M059J (cell line): Measurements from ENCODE around the gene IL32. TPM values are rescaled to one million over a fixed set of nuclear protein-coding genes. Genes with fewer than 3 reads are reported as not detected.
A peak's percentile ranks its signal among the peaks of the same experiment; 100 is the strongest.

Source experiments
- DNase-seq: peaks from one replicate; pipeline ENCODE4 v3.0.0-alpha.2; 2012; ENCODE audit warnings: low read depth
- total RNA-seq: library from RNA; depleted of rRNA; stranded (reverse); fragments of >200 nt; shearing (Covaris generic); gene quantifications from 2 replicates; pipeline ENCODE4 v1.2.3, GENCODE V29; 2014

Gene IL32
- total RNA-seq, 1 experiment from 2014 or later = 62.5 TPM

DNA sequence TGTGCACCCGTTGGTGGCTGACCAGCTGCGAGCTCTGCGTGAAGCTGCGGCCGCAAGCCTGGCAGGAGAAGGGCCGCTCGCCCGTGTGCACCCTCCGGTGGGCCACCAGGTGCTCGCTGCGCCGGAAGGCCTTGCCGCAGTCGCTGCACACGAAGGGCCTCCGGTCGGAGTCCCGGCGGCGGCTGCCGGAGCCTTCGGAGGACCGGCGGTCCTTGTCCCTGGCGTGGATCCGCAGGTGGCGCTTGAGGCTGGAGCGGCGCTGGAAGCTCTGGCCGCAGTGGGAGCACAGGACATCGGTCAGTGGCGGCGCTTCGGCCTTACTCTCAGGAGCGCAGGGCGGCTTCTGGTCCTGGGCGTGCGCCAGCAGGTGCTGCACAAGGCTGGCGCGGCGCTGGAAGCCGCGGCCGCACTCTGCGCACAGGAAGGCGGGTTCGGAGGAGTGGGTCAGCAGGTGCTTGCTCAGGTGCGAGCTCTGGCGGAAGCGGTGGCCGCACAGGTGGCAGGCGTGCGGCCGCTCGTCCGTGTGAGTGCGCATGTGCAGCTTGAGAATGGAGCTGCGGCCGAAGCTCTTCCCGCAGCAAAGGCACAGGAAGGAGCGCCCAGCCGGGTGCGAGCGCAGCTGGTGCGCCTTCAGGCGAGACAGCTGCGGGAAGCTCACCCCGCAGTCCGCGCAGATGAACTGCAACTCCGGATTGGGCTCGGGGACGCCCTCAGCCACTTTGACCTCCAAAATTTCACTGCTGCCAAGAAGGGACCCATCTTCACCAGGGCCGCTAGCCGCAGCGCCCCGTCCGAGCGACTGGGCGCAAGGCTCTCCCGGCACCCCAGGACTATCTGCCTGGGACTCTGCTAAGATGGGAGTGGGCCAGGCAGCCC is 24.5 kb downstream of the IL32 start:
- no peak for DNase-seq

DNA sequence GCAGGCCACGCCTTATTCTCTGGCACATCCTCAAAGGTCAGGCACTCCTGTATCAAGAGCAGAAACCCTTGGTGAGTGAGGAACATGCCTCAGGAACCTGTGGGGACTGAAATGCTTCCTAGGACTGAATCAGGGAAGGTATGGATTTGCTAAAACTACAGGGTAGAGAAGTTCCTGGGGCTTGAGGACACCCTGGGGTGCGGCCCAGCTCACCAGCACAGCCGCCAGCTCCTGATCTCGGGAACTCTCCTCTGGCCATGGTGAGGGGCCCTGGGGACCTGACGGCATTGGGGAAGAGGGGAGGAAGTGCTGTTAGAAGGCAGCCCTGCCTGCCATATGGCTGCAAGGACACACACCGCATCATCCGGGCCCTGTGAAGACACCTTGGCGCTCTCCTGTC is 26.1 kb downstream of the IL32 start:
- no peak for DNase-seq

DNA sequence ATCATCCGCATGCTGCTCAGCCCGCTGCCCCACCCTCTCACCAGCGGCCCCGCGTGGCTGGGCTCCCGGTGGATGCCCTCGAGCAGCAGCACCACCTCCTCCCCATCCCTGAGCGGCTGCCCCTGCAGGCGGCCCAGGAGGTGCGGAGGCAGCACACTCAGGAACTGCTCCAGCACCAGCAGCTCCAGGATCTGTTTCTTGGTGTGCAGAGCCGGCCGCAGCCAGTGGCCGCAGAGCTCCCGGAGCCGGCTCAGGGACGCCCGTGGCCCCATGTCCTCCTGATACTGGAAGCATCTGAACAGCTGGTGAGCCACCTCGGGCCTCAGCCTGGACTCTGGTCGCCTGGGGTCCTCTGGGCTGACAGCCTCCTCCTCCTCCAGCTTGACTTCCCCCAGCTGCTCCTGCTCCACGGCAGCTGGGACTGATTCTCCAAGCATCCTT is 27.1 kb downstream of the IL32 start:
- DNase-seq = no peak

DNA sequence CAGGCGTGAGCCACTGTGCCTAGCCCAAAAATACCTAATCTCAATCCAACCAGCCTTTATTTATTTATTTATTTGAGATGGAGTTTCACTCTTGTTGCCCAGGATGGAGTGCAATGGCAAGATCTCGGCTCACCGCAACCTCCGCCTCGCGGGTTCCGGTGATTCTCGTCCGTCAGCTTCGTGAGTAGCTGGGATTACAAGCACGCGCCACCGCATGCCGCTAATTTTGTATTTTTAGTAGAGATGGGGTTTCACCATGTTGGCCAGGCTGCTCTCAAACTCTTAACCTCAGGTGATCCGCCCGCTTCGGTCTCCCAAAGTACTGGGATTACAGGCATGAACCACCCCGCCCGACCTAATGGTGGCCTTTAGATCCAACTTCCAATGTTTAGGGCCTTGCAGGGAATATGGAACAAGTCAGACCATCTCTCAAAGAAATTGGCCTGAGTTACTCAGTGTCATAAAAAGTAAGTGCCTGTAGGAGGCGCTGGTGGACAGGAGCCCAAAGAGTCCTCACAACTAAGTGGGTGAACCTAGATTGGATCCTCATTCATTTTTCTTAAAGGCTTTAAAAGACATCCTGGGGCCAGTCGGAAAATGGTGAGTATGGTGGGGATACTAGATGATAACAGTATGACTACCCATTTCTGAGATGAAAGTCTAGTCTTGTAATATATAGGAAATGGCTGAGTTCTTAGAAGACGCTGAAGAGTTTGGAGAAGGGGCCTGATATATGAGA is 29.0 kb downstream of the IL32 start:
- peak; percentile 45 for DNase-seq

DNA sequence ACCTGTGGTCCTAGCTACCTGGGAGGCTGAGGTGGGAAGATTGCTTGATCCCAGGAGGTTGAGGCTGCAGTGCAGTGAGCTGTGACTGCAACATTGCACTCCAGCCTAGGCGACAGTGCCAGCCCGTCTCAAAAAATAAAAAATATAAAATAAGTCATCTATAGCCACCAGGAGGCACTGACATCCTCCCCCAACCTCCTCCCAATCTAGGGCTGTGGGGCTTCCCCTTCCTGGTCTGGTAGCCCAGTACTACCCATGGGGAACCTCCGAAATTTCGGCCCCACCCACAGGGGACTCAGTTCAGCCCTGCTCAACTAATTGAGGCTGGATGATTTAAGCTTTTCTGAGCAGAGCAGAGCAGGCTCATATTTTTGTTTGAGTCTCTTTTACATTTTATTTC is 30.4 kb downstream of the IL32 start:
- DNase-seq = peak; percentile 20

DNA sequence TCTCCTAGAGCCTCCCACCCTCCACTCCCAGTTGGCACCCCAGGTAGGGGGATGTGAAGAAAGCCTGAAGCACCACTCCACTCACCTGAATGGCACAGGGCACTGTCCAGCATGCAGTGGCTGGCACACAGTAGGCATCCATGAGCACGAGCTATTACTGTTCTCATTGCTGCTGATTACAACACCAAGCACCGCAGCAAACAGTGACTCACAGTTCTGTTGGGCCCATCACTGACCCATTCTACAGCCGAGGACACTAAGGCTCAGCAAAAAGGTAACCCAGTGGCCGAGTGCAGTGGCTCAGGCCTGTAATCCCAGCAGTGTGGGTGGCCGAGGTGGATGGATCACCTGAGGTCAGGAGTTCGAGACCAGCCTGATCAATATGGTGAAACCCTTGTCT is 30.9 kb downstream of the IL32 start:
- no peak for DNase-seq

DNA sequence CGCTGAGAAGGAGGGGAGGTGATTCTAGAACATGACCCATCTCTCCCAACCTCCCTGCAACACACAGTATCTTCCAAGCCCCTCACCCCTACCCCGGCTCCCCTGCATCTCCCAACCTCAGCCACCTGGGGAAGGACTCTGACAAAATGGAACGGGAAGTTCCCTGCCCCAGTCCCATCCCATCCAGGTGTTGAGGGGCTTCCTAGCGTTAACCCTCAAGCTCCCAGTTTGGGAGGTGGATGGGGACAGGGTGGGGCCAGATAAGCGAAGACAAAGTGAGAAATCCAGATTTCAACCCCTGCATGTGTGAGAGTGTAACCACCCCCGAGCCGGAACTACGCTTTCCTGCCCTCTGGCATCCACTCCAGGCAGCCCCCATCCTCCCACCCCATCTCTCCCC is 31.8 kb downstream of the IL32 start:
- DNase-seq = no peak

DNA sequence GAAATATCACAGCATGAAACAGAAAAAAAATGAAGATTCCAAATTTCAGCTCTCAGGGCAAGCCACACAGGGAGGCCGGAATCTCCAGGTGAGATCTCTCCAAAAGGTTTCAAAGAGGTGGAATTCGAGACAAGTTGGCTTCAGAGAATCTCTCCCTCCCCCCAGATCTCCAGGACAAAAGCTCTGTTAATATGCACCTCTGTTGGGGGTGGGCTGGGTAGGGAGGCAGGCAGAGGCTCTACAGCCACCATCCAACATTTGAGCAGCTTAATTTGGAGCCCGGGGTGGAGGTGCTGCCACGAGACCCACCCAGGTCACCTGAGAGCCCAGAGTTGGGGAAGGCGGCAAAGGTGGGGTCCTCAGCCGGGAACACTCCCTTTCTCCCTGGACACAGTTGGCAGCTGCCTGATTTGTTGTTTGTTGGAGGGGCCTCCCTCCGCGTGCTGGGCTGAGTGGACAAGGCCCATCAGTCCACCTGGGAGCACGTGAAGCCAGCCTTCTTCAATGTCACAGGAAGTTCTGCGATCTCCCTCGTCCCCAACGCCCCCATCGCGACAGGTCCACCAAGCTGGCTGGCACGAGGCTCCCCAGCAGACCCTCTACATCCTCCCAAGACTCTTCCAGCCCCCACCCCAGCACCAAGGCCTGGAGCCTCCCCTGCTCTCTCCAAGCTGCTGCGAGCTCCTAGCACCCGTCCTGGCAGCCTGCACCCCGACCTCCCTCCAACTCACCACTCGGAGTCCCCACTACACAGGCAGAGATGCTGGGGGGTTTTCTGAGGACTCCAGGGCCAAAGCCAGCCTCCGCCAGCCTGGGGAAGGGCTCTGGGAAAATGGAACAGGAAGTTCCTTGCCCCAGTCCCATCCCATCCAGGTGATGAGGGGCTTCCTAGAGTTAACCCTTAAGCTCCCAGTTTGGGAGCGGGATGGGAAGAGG is 33.3 kb downstream of the IL32 start, which contains the start of gene ZSCAN10:
TSS of gene ZSCAN10 (minus strand) at position 836 of the 936 bp plus-strand sequence. CDS start 6,357 bp downstream, outside the sequence.
- DNase-seq = no peak

DNA sequence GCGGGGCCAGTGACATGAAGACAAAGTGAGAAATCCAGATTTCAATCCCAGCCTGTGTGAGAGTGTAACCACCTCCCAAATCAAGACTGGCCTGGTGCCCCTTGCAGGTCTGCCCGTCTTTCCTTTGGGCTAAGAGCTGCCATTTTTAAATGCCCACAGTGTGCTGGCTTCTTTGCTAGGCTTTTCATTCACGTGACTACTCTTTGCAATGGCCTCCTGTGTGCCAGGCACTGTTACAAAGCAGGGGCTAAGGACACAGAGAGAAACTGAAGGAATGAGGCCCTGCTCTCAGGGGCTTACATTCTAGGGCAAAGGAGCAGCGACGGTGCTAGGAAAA is 33.9 kb downstream of the IL32 start:
- no peak for DNase-seq

DNA sequence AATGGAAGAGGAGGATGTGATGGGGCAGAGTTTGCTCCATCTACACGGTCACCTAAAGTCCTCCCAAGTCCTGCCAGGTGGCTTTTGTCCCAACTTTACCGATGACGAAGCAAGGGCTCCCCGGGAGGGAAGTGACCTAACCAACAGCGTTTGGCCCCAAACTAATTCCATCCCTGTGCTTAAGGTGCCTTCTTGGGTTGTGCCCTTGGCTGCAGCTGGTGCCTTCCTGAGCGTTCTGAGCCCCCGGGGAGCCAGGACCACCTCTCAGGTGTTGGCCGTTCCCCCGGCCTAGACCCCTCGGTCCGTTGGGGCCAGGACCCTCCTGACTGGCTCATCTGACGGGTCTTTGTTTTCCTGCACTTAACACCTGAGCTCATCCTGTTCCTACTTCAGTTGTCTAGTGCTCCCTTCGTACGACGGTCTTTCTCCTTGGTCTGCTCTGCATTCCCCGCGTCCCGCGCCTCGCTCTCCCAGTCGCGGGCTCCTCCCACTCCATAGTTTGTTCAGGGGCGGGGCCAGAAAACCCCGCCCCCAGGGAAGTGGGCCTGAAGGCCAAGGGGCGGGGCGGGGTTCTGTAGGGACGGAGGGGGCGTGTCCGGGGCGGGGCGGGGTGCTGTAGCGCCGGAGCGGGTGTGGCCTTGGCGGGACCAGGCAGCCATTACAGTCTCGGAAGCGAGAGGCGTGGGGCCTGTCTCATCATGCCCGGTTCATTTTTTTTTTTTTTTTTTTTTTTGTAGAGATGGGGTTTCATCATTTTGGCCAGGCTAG is 34.5 kb downstream of the IL32 start:
- peak; percentile 83 for DNase-seq

DNA sequence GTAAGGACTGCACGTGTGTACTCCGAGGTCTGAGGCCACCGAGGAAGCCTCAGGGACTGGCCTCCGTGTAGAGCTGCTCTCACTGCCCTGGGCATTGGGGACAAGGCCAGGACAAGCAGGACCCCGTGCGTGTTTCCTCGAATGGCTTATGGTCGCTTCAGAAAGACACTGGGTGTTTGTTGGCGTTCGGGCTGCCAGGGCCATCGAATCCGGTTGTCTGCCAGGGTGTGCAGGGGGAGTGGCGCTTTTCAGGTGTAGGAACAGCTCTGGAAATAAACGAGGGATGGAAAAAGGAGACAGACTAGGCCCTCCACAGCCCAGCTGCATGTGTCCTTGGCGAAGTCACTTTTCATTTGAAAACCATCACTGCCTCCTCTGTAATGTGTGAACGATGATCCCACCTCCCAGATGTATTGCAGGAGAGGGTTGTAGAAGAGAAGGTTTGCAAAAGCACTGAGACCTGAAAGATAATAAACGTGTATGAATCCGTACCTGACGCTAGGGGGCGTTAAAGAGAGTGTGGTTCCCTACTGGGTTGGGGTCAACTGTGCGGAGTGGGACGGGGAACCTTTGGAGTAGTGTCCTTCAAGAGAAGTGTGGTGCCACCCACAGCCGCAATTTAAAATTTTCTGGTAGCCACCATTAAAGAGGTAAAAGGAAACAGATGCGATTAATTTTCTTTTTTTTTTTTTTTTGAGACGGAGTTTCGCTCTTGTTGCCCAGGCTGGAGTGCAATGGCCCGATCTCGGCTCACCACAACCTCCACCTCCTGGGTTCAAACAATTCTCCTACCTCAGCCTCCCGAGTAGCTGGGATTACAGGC is 35.8 kb downstream of the IL32 start:
- DNase-seq = peak; percentile 36

DNA sequence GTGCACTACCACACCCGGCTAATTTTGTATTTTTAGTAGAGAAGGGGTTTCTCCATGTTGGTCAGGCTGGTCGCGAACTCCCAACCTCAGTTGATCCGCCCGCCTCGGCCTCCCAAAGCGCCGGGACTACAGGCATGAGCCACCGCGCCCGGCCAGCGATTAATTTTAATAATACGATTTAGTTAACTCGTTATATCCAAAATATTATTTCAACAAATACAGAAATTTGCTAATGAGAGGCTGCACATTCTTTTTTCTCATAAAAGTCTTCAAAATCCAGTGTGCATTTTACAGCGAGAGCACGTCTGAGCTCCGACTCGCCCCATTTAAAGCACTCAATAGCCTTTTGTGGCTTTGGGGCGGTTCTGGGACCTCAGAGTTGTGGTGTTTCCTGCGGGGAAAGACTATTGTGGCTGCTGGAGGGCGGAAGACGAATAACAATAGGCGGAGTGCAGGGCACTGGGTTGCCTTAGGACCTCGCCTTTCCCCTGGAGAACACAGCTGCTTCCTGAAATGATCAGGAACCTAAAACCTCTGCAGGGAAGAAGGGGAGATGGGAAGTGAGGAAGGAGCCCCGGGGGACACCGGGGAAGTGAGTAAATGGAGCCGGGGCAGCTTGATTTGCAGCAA is 36.5 kb downstream of the IL32 start:
- DNase-seq = no peak

DNA sequence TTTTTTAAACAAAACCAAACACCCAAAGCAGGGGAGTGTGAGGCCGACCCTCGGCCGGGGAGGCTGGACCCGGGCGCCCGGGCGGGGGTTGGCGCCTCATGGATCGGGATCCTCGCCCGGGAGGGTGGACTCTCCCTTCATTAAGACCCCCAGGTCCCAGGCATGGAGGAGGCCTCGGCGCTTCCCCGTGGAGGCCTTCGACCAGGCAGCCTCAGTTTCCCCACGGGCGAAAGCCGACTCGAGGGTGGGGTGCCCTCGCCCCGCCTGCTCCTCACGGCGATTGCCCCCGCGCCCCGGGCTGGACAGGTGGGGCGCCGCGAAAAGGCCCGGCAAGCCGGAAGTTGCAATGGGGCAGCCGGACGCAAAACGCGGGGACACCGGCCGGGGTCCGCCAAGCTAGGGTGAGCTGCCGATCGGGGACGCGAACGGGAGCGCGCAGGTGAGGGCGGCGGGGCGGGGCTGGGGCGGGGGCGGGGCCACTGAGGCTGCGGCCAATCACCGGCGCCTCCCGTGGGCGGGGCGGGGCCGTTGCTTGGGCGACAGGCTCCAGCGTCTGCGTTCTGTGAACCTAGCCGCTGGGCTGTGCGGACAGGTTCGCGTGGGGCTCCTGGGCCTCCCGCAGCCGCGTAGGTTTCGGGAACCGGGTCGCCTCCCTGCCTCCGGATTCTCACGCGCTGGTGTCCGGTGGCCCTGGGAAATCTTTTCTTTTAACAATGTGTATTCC is 40.9 kb downstream of the IL32 start:
- peak; percentile 85 for DNase-seq

DNA sequence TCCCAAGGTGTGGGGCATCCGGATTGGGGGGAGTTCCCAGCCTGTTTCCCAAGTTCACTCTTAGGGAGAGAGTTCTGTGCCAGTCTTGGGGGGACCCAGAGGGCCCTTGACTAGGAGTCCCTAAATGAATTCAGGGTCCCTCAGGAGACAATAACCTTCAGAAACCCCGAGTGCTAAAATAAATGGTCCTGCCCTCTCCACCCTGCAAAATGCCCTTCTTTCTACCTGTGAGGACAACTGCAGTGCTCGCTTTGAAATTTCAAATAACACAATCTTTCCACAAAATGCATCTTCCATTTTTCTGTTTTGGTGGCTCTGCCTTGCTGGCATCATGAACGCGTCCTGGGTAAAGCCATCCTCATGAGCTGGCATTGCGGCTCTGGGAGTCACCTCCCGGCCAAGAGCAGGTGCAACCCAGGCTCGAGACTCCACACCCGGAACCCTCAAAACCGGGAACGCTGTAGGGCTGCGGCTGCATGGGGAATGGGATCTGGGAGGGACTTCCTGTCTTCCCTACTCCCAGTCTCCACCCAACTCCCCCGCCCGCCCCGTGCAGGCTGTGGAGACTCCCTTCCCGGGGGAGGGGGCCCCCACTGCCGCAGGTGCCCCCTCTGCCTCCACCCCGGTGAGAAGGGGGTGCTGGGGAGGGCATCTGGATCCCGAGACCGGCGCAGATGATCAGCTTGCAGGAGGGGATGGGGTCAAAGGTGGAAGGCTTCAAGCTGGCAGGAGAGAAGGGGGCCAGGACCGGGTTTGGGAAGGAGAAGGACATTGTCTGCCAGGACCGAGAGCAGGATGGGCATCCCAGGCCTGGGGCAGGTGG is 46.8 kb downstream of the IL32 start, which contains the start of gene ZNF205:
TSS of gene ZNF205 (plus strand) at position 529 of the 823 bp plus-strand sequence. CDS start 845 bp downstream, outside the sequence.
- peak; percentile 78 for DNase-seq

DNA sequence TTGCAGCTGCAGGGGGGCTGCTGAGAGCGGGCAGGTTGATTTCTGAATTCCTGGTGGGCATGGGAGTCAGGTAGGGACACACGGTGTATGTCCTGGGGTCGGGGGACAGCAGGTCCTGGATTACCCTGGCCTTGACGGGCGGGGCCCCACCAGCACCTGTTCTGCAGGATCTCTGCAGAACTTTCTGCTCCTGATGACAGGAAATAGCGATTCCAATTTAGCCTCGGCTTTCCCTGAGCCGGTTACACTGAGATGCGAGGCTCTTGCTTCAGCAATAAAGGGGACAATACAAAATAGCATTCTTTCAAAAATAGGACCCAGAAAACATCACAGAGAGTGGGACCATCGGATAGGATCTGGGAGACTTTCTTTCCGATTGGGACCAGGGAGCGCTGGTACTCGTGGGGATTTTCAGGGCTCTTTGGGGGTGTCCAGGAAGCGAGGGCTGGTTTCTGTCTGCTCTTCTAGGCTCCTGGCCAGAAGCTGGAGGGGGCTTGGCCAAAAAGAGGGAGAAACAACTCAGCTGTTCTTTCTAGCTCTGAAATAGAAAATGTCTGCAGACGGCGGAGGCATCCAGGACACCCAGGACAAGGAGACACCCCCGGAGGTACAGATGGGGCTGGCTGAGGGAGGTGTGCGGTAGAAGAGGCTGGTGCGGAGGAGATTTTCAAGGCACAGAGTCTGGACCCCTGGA is 47.6 kb downstream of the IL32 start:
- no peak for DNase-seq

DNA sequence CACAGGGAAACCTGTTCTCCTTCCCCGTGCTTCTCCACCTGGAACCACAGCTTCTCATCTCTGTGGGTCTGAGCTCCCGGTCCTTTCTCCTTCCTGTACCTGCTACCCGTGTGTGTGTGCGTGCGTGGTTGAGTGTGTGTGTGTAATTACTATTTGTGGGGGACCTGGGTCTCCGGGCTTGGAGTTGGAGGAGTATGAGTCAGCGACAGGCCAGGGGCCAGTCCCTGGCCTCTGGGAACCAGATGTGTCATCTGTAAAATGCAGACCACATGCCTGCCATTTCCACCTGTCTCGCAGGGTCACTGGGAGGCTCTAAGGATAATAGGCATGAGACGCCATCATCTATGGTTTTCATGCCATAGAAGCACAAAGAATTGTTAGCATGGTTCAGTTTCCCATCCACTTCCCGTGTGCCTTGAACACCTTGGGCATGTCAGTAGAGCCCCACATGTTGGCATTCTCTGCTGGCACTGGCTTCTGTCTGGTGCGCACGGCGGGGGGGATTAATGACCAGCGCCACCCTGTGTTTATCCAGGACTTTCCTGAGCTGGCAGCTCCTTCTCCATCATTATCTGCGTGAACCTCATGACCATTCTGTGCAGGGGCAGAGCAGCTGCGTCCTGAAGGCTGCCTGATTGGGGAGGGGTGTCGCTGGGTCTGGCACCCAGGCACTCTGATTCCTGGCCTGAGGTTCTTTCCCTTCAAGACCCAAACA is 48.5 kb downstream of the IL32 start:
- peak; percentile 73 for DNase-seq

DNA sequence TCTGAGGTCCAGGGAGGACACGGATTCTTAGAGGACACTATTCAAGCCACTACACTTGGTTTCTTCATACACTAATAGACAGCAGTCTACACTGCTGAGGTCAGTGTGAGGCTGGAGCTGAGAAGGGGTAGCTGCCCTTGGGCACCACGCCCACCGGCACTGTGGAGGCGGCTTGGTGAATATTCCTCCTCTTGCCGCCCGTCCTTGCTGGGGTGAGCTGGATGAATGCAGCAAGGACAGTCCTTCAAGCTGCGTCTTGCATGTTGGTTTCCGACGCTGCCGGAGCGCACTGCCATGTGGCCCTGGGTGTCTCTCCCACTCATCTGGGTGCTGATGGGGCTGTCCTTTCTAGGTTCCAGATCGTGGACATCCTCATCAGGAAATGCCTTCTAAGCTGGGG is 49.6 kb downstream of the IL32 start:
- DNase-seq = no peak
